AML-193 (cell line): ENCODE measurements around the gene ASB13.

ENCODE experiments used
- DNase-seq, 2 experiments: peaks; one replicate each; lab custom pipeline; 2025; lab: John Stamatoyannopoulos, UW

The ASB13 gene

DNA sequence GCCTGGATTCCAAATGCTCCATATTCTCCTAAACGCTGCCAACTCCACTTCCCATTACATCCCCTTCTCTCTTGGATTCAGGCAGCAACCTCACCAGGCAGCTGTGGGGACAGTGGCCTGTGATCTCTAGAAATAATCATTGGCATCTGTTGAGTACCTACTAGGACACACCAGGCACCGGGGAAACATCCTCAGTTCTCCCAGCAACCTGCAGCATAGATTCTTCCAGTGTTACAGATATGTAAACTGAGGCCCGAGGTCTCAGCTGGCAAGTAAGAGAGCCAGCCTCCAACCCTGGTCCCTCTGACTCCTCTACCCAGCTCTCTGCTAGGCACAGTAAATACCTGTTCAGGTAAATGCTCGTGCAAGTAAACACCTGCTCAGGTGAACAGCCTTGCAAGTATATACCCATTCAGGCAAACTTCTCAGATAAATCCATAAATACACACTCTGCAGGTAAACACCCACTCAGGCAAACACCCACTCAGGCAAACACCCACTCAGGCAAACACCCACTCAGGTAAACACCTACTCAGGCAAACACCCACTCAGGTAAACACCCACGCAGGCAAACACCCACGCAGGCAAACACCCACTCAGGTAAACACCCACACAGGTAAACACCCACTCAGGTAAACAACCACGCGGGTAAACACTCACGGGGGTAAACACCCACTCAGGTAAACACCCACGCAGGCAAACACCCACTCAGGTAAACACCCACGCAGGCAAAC lies 18.7 kb downstream of the ASB13 start:
- DNase-seq: no peak

DNA sequence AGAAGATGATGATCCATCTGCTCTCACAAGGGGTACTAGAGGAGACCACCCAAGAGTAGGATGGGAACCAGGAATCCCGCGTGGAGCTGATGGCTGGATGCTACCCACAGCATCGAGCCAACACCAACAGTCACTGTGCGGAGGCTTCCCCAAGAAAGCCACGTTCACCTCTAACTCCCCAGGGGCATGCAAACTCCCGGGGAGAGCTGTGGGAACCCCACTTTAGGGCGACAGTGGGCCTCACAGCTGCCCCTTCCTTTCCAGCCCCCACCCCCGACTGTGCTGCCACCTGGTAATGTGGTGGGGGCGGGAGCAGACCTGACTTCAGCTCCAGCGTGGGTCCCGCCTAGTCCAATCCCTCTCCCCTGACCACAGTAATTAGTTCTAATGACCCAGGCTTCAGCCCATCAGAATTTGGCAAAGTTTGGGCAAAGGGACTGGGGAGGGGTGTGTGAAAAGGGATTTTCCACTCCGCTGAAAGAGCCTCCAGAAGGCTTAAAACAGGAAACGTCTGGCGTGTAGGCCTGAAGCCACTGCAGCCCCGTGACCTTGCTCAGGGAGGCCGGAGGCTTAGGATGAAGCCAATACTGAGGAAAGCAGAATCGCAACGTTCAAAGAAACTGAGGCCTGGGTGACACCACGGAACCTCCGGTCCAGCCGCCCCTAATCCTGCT lies 20.3 kb downstream of the ASB13 start:
- DNase-seq: no peak

DNA sequence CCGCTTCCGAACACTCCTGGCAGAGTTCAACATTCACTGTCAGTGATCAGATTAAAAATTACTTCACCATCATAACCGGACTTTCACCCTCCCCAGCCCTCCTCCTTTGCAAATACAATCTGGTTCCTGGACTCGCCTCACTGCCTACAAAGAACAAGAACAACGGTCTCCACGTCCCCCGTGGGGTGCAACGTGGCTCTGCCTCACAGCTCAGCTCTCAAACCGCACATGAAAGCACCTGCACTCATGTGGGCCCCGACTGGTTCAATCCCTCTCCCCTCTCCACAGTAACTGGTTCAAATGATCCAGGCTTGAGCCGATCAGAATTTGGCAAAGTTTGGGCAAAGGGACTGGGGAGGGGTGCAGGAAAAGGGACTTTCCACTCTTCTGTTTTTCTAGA lies 21.0 kb downstream of the ASB13 start:
- no peak for DNase-seq

DNA sequence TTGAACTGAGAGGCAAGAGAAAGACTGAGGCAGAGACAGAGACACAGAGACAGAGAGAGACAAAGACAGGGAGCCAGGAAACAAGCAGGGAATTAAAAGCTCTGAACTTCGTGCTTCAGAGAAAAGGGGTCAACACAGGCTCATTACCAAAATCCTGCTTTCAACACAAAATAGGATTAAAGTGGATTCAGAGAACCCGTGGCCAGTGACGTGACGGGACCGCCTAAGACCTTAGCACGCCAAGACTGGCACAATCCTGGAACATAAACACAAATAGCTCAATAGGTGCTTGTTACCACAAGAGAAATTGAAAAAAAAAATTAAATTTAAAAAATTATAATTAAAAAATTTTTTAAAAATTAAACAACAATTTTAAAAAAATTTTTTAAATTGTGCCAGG lies 21.5 kb downstream of the ASB13 start:
- DNase-seq: no peak

- no peak for DNase-seq
Observed at GRCh38 chr10:5643346-5644067, 22.9 kb downstream of the ASB13 start.

GRCh38 chr10:5641501-5641900 lies 24.9 kb downstream of the ASB13 start:
- DNase-seq: no peak

DNA sequence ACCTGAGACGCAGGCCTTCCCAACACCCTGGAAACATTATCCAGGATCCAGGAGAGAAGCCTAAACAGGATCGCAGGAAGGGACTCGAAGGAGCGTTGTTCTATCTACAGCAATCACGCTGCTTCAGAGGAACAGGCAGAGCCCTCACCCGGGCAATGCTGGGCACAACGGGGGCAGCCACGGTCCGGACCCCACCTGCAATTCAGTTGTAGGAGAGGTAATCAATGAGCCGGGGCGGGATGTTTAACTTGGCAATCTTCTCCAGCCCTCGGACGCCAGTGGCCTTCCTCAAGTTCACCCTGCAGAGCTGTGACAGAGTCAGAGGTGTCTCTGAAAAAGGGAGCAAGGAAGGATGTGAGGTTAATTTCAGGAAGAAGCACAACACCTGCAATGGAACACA lies 25.9 kb downstream of the ASB13 start:
- DNase-seq: no peak

DNA sequence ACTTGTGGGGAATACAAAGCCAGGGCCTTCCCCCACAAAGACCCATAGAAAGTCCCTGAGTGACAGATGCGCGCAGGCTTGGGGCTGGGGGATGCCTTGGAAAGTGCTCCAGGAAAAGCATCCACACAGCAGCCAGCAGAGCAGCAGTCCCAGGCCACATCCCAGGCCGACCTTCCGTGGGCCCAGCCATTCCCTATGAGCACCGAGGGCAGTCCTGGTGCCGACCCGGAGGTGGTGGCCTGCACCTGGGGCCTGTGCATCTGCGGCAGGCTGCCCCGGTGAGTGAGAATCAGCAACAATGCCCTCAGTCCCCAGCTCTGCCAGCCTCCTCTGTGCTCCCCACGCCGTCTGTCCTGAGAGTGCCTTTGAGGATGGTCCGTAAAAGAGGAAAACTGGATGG lies 26.4 kb downstream of the ASB13 start:
- no peak for DNase-seq

DNA sequence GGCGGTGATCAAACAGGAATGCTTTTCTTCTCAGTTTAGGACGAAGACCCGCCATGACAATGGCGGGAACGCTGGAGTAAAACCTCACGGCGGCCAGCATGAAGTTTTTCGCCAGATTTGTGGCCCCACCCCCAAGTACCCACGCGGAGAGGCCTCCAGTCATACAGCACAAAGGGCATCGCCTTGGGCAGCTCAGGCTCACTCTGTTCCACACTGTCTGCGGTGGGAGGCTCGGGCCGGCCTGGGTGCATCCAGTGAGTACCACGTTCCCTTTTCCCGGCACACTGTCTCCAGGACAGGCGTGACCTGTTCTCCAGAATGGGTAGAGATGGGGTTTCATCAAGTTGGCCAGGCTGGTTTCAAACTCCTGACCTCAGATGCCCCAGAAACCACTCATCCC lies 27.3 kb downstream of the ASB13 start:
- no peak for DNase-seq

- no peak for DNase-seq
Observed at GRCh38 chr10:5638494-5638893, 27.9 kb downstream of the ASB13 start.

DNA sequence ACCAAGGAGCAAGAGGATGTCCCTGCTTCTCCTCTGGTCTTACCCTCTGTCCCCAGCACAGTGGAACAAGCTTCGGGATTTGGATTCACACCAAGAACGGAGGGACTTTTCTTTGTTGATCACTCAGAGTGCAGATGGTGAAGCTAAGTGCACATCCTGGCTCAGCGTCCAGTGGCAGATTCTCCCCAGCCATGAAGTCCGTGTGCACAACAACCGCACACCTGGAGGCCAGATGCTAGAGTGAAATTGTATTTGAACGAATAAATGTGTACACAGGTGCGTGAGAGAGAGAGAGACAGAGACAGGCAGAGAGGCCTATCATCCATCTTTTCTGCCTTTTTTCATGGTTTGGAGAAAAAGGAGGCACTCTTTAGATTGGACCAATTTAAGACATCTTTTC lies 31.5 kb downstream of the ASB13 start:
- DNase-seq: no peak

DNA sequence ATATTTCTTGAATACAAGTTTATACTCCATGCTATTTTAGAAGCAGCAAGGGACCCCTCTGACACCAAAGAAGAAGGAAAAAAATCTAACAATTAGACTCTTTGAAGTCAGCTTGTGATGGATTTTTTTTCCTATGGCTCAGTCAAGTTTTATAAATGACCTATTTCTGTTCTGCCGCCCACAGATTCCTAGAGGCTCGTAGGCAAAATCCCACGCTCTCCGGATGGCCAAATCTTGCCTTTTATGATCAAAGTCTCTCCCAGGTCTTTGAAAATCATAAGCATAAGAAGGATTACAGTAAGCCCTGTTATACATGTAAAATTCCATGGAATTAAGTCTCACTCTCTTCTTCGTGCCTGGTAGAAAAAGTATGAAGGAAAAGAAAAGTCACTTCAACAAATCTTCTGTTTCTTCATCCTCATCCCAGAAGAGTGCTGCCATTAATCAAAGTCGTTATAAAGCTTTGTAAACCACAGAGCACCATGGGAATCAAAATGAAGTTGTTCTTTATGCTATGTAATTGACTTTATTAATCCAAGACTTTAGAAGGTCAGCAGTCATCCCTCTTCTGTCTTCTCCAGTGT lies 33.1 kb downstream of the ASB13 start:
- no peak for DNase-seq

- no peak for DNase-seq
Observed at GRCh38 chr10:5632446-5632845, 33.9 kb downstream of the ASB13 start.

GRCh38 chr10:5631936-5632335 lies 34.5 kb downstream of the ASB13 start:
- DNase-seq: no peak

- DNase-seq: no peak
Observed at GRCh38 chr10:5630112-5630436, 36.3 kb downstream of the ASB13 start.

DNA sequence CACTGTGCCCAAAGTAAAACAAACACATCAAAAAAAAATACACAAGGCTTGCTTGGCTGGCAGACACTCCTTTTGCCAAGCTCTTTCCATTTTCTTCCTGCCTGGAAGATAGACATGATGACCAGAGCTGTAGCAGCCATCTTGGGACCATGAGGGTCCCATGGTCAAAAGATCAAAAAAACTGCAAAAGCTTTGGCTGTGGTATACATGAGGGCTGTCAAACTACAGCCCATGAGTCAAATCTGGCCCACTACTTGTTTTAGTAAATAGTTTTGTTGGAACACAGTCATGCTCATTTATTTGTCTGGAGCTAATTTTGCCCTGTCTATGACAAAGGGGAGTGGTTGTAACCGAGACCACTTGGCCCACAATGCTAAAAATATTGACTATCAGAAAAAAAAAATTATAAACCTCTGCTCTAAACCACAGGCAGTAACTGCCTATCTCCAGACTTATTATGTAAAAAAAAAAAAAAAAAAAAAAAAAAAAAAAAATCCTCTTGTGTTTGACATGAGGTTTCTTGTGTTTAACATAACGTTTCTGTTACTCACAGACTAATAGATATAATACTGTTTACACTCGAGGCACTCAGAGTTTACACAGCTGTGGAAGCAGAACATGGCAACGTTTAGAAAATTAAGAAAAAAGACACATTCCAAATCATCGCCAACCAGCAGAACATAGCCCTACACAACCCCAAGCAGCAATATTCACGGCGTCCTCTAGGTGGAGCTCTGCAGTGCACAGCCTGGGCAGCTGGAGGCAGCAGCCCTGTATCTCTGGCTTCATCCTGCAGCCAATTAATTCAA lies 36.9 kb downstream of the ASB13 start:
- DNase-seq: peak; percentile 62 to 85

DNA sequence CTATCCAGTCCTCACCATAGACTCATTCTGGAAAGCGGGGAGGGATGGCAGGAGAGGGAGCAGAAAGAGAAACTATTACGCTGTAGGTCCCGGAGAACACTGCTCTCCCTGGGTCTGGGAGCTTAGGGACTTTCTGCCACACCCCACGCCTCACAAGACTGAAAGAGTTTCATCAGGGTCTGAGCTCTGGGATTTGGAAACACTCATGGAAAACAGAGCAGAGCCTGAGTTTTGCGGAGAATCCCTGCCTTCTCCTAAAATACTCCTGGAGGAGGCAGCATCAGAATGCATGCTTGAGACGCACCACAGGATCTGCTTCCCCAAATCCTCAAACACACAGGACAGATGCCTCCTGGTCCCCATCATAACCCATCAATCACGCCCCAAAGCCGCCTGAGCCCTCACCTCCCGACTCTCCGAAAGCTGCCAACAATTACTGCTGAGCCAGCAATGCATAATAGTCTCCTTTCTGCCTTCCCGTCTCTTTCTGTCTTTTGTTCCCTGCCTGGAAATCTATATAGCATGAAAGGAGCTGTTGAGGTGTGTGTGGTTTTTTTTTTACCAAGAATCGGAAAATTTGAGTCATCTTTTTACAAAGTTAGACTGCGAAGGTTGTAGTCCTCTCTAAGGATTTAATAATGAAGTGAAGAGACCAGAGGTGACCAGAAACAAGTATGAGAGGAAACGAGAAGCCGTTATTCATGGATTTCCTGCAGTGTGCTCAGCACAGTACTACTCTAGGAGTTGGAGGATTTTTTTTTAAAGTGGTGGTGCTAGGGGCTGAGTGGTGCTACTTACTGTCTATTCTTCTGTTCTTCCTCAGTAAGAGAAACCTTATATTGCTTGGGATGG lies 37.7 kb downstream of the ASB13 start:
- no peak for DNase-seq

DNA sequence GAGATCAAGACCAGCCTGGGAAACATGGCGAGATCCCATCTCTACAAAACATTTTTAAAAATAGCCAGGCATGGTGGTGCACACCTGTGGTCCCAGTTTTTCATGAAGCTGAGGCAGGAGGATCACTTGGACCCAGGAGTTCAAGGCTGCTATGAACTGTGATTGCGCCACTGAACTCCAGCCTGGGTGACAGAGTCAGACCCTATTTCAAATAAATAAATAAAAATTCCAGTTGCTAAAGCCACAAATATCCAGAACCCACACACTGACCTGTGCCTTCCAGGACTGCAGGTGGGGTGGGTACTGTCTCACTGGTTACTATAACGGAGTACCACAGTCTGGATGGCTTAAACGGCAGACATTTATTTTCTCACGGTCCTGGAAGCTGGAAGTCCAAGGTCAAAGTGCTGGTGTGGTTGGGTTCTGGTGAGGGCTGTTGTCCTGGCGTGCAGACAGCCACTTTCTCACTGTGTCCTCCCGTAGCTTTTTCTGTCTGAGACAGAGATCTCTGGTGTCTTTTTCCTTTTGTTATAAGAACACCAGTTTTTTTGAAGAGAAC lies 38.8 kb downstream of the ASB13 start:
- no peak for DNase-seq

DNA sequence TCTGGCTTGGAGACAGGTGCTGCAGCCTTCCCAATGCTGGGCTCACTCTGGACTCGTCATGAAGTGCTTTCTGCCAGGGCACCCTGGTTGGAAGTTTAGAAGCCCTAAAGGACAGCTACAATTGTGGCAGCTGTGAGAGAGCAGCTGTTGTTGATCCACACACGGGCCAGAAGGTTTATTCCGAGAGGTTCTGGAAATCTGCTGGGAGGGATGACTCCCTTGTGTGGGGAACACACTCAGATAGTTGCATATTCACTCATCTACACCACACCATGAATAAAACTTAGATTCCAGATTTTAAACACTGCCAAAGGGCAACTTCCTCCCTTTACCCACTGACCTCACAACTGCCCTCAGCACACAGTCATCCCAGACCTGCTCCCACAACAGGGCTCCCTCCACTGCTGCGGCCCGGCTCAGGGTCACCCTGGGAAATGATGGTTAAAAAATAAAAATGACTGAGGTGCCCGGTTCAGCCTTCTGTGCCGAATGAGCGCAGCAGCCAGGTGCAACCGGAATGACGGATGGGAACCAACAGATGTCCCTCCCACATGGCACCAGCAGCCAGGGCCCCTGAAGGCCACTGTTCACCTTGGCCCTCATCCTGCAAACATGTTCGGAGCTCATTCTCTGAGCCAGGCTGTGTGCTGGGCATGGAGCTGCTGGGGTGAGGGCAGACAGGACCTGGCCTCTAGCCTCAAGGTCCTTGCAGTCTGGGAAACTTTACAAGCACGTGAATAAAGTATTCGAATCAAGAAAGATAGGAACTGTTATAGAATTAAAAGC lies 40.2 kb downstream of the ASB13 start:
- no peak for DNase-seq

DNA sequence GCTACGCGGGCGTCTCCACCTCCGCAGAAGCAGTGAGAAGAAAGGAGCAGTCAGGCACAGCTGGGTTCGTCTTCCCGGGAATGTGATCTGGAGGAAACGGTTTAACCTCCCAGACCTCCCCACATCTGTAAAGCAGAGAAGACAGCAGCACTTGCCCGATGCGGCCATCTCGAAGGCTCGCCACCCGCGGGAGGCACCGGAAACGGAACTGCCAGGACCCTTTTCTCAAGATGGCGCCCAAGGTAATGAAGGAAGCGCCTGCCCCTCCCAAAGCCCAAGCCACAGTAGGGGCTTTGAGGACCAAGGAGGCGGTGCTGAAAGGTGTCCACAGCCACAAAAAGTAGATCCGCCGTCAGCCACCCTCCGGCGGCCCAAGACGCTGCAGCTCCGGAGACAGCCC lies 41.7 kb downstream of the ASB13 start:
- no peak for DNase-seq
